ENCODE data around the gene NSF. TPM values are rescaled to one million over a fixed set of nuclear protein-coding genes. Genes with fewer than 3 reads are reported as not detected.
"Not testable (repeated sequence)": the region's sequence is repeated elsewhere in the genome, so short reads cannot be mapped to it uniquely, and the experiment has no call there.

The NSF gene
- polyA plus RNA-seq = 10 to 100 TPM; 14.1 to 29.9 (median 20.1) TPM
- long read RNA-seq, donor 1 = 0 reads
- long read RNA-seq, donor 2 = 0 reads
- long read RNA-seq, donor 3, partial matches to known transcripts = 12 of 12 reads
- long read RNA-seq, donor 3, other reads (novel, unspliced or antisense) = 0 of 12 reads
- long read RNA-seq, donor 4 = 0 reads
- long read RNA-seq, donor 5 = 0 reads
- long read RNA-seq, donor 6, partial matches to known transcripts = 6 of 7 reads
- long read RNA-seq, donor 6, other reads (novel, unspliced or antisense) = 0 of 7 reads
- long read RNA-seq, donor 7 = 0 reads
- long read RNA-seq, donor 8 = 0 reads
- long read RNA-seq, donor 9, partial matches to known transcripts = 0 of 1 reads
- long read RNA-seq, donor 9, other reads (novel, unspliced or antisense) = 0 of 1 reads
- long read RNA-seq, donor 10, partial matches to known transcripts = 0 of 4 reads
- long read RNA-seq, donor 10, other reads (novel, unspliced or antisense) = 0 of 4 reads

GRCh38 chr17:46590157-46591146 is at the start of gene NSF:
TSS of gene NSF (plus strand) at chr17:46590669. CDS start at chr17:46590776, 107 bp downstream.
- DNase-seq; H3K4me3 ChIP-seq (ENCODE audit: low read depth in 1 of 3, low read length in 3 of 3); FAIRE-seq; H3K27me3 ChIP-seq (ENCODE audit: control insufficient read depth in 3 of 3, insufficient read depth in 3 of 3, low read length in 3 of 3); H3K4me1 ChIP-seq (ENCODE audit: control insufficient read depth in 3 of 3, insufficient read depth in 2 of 3, low read depth in 1 of 3, low read length in 2 of 3); H3K36me3 ChIP-seq (ENCODE audit: control insufficient read depth in 3 of 3, insufficient read depth in 2 of 3, low read depth in 1 of 3, low read length in 3 of 3); H3K9me3 ChIP-seq (ENCODE audit: control insufficient read depth in 2 of 2, insufficient read depth in 1 of 2, low read depth in 1 of 2, low read length in 1 of 2); H3K27ac ChIP-seq (ENCODE audit: low read depth in 1 of 3, low read length in 2 of 3): not testable (repeated sequence)
- WGBS, 3 donors = no CpG with 5 or more reads among the region's 95 CpGs

GRCh38 chr17:46548607-46549006 is 41.9 kb upstream of the NSF start:
- WGBS, 3 donors = 93 to 96% (median 96%) methylated on average over 9 of the region's 10 CpGs
- H3K4me3 ChIP-seq (ENCODE audit: low read depth in 1 of 3, low read length in 3 of 3); H3K4me1 ChIP-seq (ENCODE audit: control insufficient read depth in 3 of 3, insufficient read depth in 2 of 3, low read depth in 1 of 3, low read length in 2 of 3); H3K36me3 ChIP-seq (ENCODE audit: control insufficient read depth in 3 of 3, insufficient read depth in 2 of 3, low read depth in 1 of 3, low read length in 3 of 3); H3K27me3 ChIP-seq (ENCODE audit: control insufficient read depth in 3 of 3, insufficient read depth in 3 of 3, low read length in 3 of 3); DNase-seq; H3K27ac ChIP-seq (ENCODE audit: low read depth in 1 of 3, low read length in 2 of 3); H3K9me3 ChIP-seq (ENCODE audit: control insufficient read depth in 2 of 2, insufficient read depth in 1 of 2, low read depth in 1 of 2, low read length in 1 of 2); FAIRE-seq: not testable (repeated sequence)

GRCh38 chr17:46559155-46559554 is 31.3 kb upstream of the NSF start:
- FAIRE-seq; H3K27ac ChIP-seq (ENCODE audit: low read depth in 1 of 3, low read length in 2 of 3); H3K36me3 ChIP-seq (ENCODE audit: control insufficient read depth in 3 of 3, insufficient read depth in 2 of 3, low read depth in 1 of 3, low read length in 3 of 3); H3K4me1 ChIP-seq (ENCODE audit: control insufficient read depth in 3 of 3, insufficient read depth in 2 of 3, low read depth in 1 of 3, low read length in 2 of 3); H3K9me3 ChIP-seq (ENCODE audit: control insufficient read depth in 2 of 2, insufficient read depth in 1 of 2, low read depth in 1 of 2, low read length in 1 of 2); DNase-seq; H3K27me3 ChIP-seq (ENCODE audit: control insufficient read depth in 3 of 3, insufficient read depth in 3 of 3, low read length in 3 of 3); H3K4me3 ChIP-seq (ENCODE audit: low read depth in 1 of 3, low read length in 3 of 3): not testable (repeated sequence)
- WGBS, 3 donors = no CpG with 5 or more reads among the region's 20 CpGs

- not testable (repeated sequence) for H3K9me3 ChIP-seq (ENCODE audit: control insufficient read depth in 2 of 2, insufficient read depth in 1 of 2, low read depth in 1 of 2, low read length in 1 of 2); FAIRE-seq; DNase-seq; H3K36me3 ChIP-seq (ENCODE audit: control insufficient read depth in 3 of 3, insufficient read depth in 2 of 3, low read depth in 1 of 3, low read length in 3 of 3); H3K4me1 ChIP-seq (ENCODE audit: control insufficient read depth in 3 of 3, insufficient read depth in 2 of 3, low read depth in 1 of 3, low read length in 2 of 3); H3K4me3 ChIP-seq (ENCODE audit: low read depth in 1 of 3, low read length in 3 of 3); H3K27me3 ChIP-seq (ENCODE audit: control insufficient read depth in 3 of 3, insufficient read depth in 3 of 3, low read length in 3 of 3); H3K27ac ChIP-seq (ENCODE audit: low read depth in 1 of 3, low read length in 2 of 3)
- WGBS, 3 donors = no CpG with 5 or more reads among the region's 3 CpGs
Measured at GRCh38 chr17:46560048-46560447, 30.4 kb upstream of the NSF start.

GRCh38 chr17:46566284-46566683 is 24.2 kb upstream of the NSF start:
- not testable (repeated sequence) for DNase-seq; FAIRE-seq; H3K27me3 ChIP-seq (ENCODE audit: control insufficient read depth in 3 of 3, insufficient read depth in 3 of 3, low read length in 3 of 3); H3K9me3 ChIP-seq (ENCODE audit: control insufficient read depth in 2 of 2, insufficient read depth in 1 of 2, low read depth in 1 of 2, low read length in 1 of 2); H3K4me3 ChIP-seq (ENCODE audit: low read depth in 1 of 3, low read length in 3 of 3); H3K27ac ChIP-seq (ENCODE audit: low read depth in 1 of 3, low read length in 2 of 3); H3K36me3 ChIP-seq (ENCODE audit: control insufficient read depth in 3 of 3, insufficient read depth in 2 of 3, low read depth in 1 of 3, low read length in 3 of 3); H3K4me1 ChIP-seq (ENCODE audit: control insufficient read depth in 3 of 3, insufficient read depth in 2 of 3, low read depth in 1 of 3, low read length in 2 of 3)
- WGBS, 3 donors = no CpG with 5 or more reads among the region's 2 CpGs

- H3K4me3 ChIP-seq (ENCODE audit: low read depth in 1 of 3, low read length in 3 of 3); FAIRE-seq; H3K27ac ChIP-seq (ENCODE audit: low read depth in 1 of 3, low read length in 2 of 3); H3K4me1 ChIP-seq (ENCODE audit: control insufficient read depth in 3 of 3, insufficient read depth in 2 of 3, low read depth in 1 of 3, low read length in 2 of 3); H3K27me3 ChIP-seq (ENCODE audit: control insufficient read depth in 3 of 3, insufficient read depth in 3 of 3, low read length in 3 of 3); H3K9me3 ChIP-seq (ENCODE audit: control insufficient read depth in 2 of 2, insufficient read depth in 1 of 2, low read depth in 1 of 2, low read length in 1 of 2); DNase-seq; H3K36me3 ChIP-seq (ENCODE audit: control insufficient read depth in 3 of 3, insufficient read depth in 2 of 3, low read depth in 1 of 3, low read length in 3 of 3): not testable (repeated sequence)
- WGBS, 3 donors = no CpG with 5 or more reads among the region's 1 CpG
Measured at GRCh38 chr17:46566980-46567379, 23.5 kb upstream of the NSF start.

GRCh38 chr17:46571796-46572195 is 18.7 kb upstream of the NSF start:
- WGBS, 3 donors = no CpG with 5 or more reads among the region's 4 CpGs
- H3K4me1 ChIP-seq (ENCODE audit: control insufficient read depth in 3 of 3, insufficient read depth in 2 of 3, low read depth in 1 of 3, low read length in 2 of 3); H3K4me3 ChIP-seq (ENCODE audit: low read depth in 1 of 3, low read length in 3 of 3); FAIRE-seq; H3K9me3 ChIP-seq (ENCODE audit: control insufficient read depth in 2 of 2, insufficient read depth in 1 of 2, low read depth in 1 of 2, low read length in 1 of 2); DNase-seq; H3K27ac ChIP-seq (ENCODE audit: low read depth in 1 of 3, low read length in 2 of 3); H3K27me3 ChIP-seq (ENCODE audit: control insufficient read depth in 3 of 3, insufficient read depth in 3 of 3, low read length in 3 of 3); H3K36me3 ChIP-seq (ENCODE audit: control insufficient read depth in 3 of 3, insufficient read depth in 2 of 3, low read depth in 1 of 3, low read length in 3 of 3): not testable (repeated sequence)

Data from small intestine (tissue), 16 donors.